ENCODE results near the gene COL24A1.

DNA sequence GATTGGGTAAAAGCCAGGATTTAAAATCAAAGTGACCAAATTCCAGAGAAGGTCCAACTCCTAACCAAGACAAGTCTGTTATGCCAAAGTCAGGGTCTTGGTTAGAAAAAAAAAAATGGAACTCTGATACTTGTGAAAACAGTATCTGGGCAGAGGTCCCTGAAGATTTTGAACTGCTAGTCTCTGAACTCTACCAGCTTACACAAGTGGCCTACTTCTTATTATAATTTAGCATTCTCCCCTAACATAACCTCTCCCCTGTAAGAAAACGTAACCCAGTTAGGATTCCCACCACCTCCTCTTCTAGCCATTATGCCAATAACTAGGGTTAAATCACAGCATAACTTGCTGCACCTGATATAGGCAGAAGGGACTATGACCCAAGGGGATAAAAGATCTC lies 220.5 kb downstream of the COL24A1 start:
- no peak for TF ChIP-seq EZH2phosphoT487 (IDR thresholded peaks at IDR 0.05; ENCODE audit: insufficient read depth, low read depth)
- TF ChIP-seq EZH2 (IDR thresholded peaks at IDR 0.05; ENCODE audit: insufficient read depth, poor library complexity, severe bottlenecking): no peak
